Measurements from ENCODE around the gene NLRP5.

DNA sequence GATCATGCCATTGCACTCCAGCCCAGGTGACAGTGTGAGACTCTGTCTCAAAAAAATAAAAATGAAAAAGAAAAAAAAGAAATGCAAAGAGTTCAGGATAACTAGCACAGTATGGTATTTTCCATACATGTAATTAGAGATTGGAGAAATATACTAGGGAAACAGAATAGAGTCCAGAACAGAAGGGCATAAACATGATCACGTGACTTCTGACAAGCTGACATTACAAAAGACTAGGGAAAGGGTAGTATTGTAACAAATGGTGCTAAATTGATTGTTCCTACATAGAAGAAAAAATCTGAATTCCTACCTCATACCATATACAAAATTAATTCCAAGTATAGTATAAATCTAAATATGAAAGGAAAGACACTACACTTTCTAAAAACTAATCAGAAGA lies 1.3 kb upstream of the NLRP5 start:
- TF ChIP-seq, protein P1, sequence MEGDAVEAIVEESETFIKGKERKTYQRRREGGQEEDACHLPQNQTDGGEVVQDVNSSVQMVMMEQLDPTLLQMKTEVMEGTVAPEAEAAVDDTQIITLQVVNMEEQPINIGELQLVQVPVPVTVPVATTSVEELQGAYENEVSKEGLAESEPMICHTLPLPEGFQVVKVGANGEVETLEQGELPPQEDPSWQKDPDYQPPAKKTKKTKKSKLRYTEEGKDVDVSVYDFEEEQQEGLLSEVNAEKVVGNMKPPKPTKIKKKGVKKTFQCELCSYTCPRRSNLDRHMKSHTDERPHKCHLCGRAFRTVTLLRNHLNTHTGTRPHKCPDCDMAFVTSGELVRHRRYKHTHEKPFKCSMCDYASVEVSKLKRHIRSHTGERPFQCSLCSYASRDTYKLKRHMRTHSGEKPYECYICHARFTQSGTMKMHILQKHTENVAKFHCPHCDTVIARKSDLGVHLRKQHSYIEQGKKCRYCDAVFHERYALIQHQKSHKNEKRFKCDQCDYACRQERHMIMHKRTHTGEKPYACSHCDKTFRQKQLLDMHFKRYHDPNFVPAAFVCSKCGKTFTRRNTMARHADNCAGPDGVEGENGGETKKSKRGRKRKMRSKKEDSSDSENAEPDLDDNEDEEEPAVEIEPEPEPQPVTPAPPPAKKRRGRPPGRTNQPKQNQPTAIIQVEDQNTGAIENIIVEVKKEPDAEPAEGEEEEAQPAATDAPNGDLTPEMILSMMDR (conservative IDR thresholded peaks at IDR 0.05 in 1 of 2, IDR thresholded peaks at IDR 0.05 in 1 of 2; ENCODE audit: low read depth in 1 of 2, low read length in 2 of 2) = no peak
- TF ChIP-seq EZH2 (IDR thresholded peaks at IDR 0.05; ENCODE audit: low read length, missing control alignments) = no peak

Measured in fibroblast of lung (primary cell).